Spleen (tissue), 7 donors: ENCODE measurements around the gene DBH.

Experiments used
- POLR2A ChIP-seq, 3 donors: fragments of 450-650 bp; IDR thresholded peaks; one replicate each; pipeline ENCODE4 v1.5.1; 2017; ENCODE audit warnings: antibody characterized with exemption in 3 of 3, mild to moderate bottlenecking in 1 of 3
- POLR2AphosphoS5 ChIP-seq, 3 donors: sonication (generic); formaldehyde crosslinking; IDR thresholded peaks; one replicate each; pipeline ENCODE4 v1.5.1; 2017; ENCODE audit warnings: antibody characterized with exemption in 3 of 3
- TF ChIP-seq, protein P1 (sequence below), 11 experiments: fragments of 200-600 bp in 7 of 11; fragments of 450-650 bp in 4 of 11; sonication (generic) in 4 of 11; IDR thresholded peaks in 8 of 11; conservative IDR thresholded peaks in 3 of 11; 1 replicate in 7 of 11; 2 replicates in 4 of 11; pipeline versions ENCODE4 v1.4.0 to v1.8.0; 2016 to 2021; ENCODE audit warnings: antibody characterized with exemption in 11 of 11, inconsistent platforms in 4 of 11, mild to moderate bottlenecking in 1 of 11
- donor health status: DM: no; HTN: no; CAD: no; lungs with moderate emphysema.
- donor health status: DM: no; HTN: no; CAD: no.
- donor health status: DM: no; HTN: no; CAD: no.

DNA sequence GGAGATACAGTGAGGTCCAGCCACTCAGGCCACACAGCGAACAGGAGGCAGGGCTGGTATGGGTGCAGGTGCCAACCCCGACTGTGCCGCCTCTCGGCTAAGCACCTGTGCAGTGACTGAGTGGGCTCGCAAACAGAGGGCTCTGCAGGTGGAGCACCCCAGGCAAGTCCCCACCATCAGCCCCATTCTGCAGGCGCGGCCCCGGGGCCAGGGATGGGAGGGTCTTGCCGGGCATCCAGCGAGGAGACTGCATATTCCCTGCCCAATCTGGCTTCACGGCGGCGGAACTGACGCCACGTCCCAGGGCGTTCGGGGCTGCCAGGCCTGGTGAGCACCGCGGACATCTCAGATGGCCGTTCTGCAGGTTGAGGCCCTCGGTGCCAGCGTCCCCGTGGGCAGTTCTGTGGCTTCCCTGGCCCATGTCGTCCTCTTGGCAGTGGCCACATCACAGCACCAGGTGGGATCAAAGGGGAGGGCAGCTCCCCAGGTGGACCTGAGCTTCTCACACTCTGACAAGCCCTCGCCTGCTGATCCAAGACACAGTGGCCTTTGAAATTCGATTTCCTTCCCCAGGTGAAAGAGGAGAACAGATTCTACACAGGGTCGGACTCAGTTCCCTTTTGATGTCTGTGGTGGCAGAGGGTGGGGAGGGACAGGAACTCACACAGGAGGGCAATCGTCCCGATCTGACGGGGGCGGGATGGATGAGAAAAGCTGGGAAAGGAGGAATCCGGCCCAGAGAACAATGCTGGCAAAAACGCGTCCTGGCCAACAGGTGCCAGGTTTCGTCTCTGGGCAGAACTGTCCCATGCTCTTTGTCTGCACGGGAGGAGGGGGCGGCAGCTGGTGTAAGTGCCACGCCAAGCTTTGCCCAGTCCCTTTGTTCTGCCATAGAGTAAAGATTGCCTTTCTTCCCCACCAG lies 18.8 kb downstream of the DBH start:
- TF ChIP-seq POLR2A (IDR thresholded peaks at IDR 0.05): no peak
- TF ChIP-seq, protein P1, sequence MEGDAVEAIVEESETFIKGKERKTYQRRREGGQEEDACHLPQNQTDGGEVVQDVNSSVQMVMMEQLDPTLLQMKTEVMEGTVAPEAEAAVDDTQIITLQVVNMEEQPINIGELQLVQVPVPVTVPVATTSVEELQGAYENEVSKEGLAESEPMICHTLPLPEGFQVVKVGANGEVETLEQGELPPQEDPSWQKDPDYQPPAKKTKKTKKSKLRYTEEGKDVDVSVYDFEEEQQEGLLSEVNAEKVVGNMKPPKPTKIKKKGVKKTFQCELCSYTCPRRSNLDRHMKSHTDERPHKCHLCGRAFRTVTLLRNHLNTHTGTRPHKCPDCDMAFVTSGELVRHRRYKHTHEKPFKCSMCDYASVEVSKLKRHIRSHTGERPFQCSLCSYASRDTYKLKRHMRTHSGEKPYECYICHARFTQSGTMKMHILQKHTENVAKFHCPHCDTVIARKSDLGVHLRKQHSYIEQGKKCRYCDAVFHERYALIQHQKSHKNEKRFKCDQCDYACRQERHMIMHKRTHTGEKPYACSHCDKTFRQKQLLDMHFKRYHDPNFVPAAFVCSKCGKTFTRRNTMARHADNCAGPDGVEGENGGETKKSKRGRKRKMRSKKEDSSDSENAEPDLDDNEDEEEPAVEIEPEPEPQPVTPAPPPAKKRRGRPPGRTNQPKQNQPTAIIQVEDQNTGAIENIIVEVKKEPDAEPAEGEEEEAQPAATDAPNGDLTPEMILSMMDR (IDR thresholded peaks at IDR 0.05 in 8 of 11, conservative IDR thresholded peaks at IDR 0.05 in 3 of 11): no peak
- no peak for TF ChIP-seq POLR2AphosphoS5 (IDR thresholded peaks at IDR 0.05)
